HT-29 (cell line): ENCODE data around the gene JARID2. TPM values are rescaled to one million over a fixed set of nuclear protein-coding genes. Genes with fewer than 3 reads are reported as not detected.

ENCODE experiments used
- DNase-seq: peaks from one replicate; pipeline ENCODE4 v3.0.0-alpha.2; 2015; ENCODE audit warnings: low spot score
- total RNA-seq: library from RNA; depleted of rRNA; stranded (reverse); fragments of >200 nt; shearing (Covaris generic); gene quantifications from 2 replicates; pipeline ENCODE4 v1.2.3, GENCODE V29; 2014

The JARID2 gene
- total RNA-seq, 1 experiment from 2014 or later = 6.7 TPM

DNA sequence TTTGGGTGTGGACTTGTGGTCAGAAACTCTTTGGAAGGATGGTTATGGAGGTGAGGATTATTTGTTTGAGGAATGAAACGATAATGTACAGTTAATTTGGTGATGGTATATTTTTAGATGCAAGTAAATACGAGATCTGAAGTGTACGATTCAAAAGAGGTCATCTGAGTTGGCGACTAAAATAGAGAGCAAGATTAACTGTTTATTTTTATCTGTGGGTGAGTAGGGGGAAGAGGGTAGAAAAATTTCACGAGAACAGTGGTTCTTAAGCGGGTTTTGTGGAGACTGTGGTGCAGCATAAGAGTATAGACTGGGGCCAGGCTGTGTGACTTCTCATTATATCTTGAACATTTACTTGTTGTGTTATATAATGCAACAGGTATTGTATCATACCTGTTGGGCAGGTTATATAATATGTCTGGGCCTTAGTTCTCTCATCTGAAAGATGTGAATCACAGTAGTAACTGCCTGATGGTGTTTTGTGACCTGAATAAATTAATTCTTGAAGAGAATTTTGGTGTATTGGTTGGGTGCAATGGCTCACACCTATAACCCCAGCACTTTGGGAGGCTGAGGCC is 171.2 kb downstream of the JARID2 start:
- no peak for DNase-seq

DNA sequence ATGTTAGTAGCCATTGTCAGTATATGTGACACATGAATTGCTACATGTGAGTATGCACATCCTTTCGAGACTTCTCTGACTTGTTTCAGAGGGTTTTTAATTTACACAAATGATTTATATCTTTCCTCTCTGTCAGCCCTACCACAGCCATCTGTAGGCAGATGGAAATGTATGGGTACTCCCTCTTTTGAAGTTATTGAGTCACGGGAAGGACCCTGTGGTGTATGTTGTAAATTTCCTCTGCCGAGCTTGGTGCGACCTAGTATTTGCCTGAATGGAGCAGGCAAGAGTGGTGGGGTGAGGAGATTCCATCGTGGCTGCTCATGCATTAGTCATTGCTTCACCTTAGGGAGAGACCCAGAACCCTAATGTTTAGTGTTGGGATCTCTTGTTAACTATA is 171.9 kb downstream of the JARID2 start:
- no peak for DNase-seq

DNA sequence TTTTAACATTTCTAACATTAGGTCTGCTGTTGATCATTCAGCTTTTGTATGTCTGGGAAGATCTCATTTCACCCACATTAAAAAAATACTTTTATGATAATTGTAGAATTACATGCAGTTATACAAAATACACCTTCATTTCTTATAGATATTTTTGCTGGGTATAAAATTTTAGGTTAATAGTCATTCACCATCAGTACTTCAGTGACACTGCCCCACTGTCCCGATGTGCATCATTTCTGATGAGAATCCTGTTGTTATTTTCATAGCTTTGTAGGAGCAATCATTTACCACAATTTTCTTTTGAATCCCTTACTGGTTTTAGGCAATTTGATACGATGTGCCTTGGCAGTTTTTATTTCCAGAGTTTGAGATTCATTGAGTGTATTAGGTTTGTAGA is 173.6 kb downstream of the JARID2 start:
- no peak for DNase-seq

DNA sequence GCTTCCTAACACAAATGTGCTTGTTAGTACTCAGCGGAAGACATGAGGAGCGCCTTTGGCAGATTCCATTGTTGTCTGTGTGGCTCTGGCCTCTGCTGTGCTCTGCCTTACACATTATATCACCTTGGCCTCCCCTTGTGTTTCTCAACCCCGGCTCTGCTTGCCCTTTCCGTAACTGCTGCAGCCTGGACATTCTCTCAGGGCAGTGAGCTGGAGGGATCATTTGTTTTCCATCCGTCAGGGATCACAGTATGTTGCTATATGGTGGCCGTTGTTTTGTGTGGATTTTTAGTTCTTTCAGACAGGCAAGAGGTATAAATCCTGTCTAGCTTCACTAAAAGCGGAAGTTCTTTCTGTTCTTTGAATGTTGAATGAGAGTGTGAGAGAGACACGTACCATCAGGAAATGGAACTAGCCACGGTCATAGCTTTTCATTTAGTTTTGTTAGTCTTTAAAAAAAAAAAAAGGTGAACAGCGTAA is 175.1 kb downstream of the JARID2 start:
- DNase-seq = no peak

DNA sequence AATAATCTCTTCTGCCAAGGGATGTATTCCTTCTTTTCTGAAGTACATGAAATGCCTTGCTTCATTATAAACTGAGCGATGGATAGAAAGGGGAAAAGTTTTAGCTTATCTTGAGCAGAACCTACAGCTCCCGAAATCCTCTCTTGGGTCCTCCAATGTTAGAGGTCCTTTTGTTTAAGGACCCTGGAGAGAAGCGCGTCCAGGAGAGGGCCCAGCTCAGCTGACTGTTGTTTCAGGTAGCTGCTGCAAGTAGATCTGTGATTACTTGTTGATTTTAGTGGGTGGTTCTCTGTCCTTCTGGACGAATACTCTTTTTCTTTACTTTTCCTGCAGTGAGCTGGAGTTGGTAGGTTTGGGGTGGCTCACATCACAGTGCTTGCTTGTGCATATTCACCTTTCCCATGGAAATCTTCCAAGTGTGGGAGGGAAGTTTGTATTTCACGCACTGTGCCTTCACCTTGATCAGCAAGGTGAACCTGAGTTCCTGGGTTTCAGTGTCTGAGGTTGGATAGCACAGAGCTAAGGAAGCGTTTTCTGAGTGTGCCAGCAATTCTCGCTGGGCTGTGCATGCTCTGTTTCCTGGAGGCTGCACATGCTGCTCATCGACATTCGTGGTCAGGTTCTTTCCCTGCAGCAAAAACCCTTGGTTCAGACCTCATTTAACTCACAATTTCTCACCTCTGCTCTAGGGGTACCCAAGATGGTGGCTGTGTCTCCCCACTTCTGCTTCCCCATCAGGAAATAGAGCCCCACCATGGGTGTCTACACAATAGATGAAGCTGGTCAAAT is 176.3 kb downstream of the JARID2 start:
- peak; percentile 17 for DNase-seq

DNA sequence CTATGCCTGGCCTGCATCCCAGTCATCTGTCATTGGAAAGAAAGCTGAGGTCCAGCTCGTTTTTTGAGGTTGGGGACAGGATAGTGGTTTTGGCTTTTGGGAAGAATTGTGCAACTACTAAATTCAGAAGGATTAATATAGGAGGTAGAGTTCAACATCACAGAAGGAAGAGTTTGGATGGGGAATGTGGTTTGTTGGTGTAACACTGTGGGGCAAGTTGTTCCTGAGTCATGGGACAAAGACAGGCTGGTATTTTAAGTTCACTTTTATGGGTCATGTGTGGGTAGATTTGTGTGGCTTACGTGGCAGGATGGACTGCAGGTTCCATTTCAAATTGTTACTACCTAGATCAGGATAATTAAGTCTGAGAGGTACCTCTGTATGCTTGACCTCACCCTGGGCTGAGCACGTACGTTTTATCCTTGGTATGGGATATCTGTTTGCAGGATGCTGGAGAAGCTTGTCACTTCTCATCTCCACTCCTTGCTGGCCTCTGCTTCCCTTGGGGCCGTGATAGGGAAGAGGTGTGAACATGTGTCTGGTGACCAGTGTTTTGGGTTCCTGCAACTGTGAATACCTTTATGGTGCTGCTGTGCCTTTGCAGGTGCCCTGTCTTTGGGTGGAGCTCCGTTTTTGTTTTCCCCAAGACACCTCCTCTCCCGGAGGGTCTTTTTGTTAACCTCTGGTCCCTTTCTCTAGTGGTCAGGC is 177.6 kb downstream of the JARID2 start:
- no peak for DNase-seq

DNA sequence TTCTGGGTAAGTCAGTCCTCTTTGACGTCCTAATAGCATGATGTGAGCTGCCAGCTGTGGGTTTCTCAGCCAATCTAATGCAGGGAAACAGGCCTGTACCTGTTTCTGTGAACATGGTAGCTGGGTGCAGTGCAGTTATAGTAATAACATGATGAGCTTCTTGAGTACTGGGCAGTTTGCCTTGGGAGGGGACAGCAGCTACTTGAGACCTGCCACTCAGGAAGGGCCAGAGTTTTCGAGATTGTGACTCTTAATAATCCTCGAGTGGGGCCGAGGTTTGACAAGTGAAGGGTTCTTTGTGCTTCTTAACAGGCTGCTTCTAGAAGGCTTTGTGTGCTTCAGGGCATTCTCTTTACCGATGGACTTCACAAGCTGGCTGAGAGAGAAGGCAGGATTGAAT is 180.1 kb downstream of the JARID2 start:
- no peak for DNase-seq

DNA sequence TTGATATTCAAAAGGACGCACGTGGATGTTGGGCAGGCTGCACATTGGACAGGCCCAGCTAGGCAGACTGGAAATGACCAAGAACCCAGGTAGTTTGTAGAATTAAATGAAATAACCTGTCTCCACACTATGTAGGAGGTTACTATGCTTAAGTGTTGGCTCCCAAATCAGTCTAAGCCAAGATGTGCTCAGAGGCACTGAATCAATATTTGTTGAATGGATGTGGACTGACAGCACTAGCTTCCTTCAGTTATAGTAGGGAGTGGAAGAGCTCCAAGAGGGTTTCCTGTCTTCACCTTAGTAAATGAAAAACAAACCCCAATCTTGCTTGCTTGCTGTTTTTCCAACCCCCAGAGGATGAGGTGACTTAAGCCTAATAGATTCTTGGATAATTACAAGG is 180.5 kb downstream of the JARID2 start:
- no peak for DNase-seq

DNA sequence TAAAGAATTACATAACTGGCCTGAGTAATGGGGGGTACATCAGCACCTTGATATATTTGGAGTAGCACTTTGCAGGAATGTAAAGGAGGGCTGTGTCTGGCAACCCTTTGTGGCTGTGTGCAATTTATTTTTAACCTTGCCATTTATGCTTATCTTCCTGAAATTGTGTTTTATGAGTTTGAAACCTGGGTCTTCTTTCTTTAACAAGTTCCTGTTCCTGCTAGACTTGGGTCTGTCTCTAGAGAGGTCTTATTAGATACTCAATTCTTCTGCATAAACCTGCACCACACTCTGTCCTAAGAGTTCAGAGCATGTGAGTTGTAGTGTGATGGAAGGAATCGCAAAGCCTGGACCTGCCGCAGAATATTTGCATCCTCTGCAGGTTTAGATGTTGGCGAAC is 181.0 kb downstream of the JARID2 start:
- no peak for DNase-seq

DNA sequence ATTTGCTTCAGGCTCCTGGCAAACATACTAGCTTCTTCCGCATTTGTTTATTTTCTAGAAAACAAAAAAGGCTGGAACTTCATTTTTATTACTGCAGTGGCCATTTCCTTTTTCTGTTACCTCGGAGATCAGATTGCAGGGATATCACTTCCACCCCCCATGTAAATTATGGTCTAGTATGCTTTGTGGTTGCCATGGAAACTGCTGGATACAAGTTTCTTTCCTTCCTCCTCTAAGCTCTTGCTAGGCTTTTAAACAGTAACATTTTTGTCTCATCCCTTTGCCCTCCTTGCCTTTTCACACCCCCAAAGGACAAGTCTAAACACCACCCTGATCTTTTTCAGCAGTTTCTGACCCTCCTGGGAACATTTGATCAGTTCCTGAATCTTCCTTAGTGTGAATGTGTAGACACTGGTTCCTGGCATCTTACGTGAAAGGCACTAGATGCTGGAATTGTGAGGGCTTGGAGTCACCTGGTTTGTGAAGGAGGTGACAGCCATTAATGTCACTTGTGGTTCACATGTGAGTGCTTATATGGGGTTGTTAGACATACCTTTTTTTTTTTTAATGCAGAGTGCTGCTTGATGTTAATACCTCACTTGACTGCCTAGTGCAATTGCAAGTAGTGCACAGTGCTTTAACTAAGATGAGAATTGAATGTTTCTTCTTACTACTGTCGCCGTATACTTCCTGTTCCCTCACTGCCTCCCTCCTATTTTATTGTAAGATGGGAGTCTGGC is 181.6 kb downstream of the JARID2 start:
- DNase-seq = no peak

DNA sequence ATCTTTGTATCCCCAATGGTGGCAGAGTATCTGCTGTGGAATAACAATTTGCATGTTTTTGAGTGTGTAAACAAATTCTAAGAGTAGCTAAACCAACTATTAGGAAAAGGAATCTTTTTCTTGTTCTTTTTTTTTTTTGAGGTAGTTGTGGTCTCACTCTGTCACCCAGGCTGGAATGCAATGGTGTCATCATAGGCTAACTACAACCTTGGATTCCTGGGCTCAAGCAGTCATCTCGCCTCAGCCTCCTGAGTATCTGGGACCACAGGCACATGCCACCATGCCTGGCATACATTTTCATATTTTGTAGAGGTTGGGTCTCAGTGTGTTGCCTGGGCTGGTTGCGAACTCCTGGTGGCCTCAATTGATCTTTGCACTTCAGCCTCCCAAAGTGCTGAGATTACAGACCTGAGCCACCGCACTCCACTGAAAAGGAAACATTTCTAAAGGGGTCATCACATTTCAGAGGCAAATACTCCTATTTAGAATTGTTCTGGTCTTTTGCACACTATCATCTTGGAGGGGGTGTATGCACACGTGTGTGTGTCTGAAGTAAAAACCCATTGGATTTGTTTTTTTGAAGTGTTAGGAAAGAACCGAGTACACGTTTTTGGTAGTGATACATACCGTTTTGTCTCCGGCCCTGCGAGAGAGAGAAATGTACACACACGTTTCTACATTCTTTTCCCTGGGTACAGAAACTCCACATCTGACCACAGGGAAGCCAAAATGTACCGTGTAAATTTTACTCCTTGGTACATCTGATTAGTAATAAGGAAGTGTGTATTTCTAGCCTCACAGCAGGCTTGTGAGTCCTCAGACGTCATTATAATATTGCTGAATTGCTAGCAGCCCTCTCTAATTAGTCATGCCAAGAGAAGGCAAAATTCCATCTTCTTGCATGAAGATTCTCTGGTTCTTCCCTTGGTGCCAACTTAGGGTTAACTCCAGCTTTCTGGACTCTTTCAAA is 183.6 kb downstream of the JARID2 start:
- DNase-seq = no peak

DNA sequence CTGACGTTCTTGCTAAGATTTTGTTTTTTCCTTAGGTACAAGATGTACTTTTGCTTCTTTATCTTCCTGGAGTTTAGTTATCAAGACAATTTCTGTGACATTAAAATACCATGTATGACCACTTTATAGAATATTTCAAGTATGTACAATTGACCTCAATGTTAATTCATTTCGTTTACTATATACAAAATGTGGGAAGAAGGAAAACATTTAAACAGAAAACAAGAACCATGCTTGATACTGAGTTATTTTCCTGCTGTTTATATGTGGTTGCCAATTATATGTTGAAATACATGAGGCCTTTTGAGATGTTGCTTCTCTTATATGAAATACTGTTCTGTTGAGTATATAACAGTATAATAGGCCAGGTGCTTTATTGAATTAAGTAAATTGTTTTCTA is 184.3 kb downstream of the JARID2 start:
- no peak for DNase-seq

DNA sequence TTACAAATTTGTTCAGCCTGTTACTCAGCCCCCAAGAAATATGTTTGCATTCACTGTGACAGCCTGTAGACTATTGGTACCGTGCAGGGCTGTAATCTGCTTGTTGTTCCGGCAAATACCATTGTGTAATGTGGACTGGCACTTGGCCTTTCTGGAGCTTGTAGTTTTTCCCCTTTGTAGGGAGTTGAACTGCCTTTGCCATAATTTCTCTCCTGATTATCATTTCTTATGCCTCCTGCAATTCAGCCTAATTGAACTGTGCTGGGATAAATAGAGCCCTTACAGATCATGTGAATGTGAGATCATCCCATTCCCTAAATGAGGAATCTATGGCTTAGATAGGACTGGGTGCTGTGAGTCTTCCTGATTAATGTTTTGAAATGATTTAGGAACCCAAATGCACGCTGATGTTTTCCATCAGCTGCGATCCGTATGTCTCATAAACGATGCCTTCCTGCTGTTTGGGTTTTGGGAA is 185.1 kb downstream of the JARID2 start:
- DNase-seq = no peak

DNA sequence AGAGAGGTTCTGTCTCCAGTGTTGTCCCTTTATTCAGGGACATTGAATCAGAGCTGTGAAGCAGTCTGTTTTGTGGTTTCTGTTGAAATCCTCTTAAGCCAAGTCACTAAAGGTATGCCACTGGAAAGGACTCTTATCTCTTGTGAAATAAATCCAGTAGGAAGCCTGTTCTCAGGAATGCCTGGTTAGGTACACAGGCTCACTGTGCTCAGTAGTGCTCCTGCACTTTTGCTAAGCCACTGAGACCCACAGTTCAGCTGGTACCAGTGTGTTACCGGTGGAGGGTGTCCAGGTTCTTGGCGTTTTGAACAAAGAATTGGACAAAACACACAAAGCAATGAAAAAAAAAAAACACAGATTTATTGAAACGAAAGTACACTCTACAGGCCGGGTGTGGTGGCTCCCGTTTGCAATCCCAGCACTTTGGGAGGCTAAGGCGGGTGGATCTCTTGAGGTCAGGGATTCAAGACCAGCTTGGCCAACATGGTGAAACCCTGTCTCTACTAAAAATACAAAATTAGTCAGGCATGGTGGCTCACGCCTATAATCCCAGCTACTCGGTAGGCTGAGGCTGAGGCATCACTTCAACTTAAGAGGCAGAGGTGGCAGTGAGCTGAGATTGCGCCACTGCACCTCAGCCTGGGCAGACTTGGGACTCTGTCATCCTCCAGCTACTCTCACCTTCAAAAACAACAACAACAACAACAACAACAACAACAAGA is 186.1 kb downstream of the JARID2 start:
- no peak for DNase-seq

DNA sequence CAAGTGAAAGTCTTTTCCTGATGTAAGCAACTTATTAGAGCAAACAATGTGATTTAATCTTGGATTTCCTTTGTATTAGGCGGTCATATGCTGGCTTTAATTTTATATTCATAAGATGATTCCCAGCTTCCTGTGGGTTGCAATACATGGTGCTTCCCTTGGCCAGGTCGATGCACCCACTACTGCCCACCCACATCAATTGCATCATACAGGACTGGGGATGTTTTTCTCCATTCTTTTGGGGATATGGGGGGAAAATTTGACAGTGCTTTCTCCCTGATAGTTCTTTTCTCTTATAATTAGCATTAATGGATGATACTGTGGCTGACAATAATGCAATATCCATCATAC is 187.6 kb downstream of the JARID2 start:
- DNase-seq = no peak

DNA sequence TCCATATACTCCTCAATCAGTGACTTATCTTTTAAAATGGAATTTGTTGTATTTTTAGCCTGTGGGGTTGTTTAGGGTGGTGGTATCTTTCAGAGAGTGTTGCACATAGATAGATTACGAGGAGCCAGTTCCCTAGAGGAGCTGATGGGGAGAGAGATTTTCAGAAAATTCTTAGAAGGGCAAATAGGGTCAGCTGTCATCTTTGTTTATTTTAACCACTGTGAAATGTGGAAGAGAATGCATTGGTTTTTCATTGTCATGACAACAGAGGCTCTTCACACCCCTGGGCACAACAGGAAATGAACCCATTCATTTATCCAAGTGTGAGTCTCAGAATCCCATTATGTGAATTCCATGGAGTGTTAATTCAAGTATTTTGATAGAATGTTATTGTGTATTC is 188.4 kb downstream of the JARID2 start:
- no peak for DNase-seq

DNA sequence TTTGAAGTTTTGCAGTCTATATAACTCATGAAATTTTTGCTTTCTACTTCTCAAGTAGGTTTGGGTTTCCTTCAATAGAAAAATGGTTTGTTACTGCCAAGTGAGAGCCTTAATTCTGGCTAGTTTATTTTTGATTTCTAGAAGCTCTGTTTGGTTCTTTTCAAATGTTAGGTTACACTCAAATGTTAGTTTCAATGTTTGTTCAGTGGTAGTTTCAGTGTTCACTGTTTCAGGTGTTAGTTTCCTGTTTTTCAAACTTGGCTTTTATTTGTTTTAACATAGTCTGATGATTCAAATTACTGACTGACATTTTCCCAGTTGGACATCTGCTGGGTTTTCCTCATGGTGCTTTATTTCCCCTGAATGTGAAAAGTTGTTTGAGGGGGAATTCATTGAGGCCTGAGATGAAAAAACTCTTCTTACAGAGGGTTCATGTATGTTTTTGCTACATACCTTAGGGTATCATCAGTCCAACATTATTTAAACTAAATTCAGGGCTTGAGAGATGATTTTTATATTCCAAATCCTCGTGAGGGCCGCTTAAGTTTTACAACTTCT is 189.0 kb downstream of the JARID2 start:
- no peak for DNase-seq

DNA sequence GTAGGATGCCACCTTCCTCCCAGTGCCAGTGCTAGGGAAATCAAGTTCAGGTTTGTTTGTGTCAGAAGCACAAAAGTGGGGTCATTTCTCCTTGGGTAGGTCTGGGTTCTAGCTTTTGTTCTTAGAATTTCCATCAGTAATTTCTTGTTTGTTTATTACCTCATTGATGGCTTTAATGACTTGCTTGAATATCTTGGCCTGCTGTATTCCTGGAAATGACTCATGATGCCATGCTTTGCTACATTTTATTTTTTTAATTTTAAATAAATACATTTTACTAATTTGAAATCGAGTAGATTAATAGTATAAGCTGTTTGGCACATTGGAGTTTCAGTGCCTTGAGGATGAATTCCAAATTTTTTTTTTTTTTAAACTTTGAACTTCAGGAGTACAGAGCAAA is 189.6 kb downstream of the JARID2 start:
- no peak for DNase-seq

DNA sequence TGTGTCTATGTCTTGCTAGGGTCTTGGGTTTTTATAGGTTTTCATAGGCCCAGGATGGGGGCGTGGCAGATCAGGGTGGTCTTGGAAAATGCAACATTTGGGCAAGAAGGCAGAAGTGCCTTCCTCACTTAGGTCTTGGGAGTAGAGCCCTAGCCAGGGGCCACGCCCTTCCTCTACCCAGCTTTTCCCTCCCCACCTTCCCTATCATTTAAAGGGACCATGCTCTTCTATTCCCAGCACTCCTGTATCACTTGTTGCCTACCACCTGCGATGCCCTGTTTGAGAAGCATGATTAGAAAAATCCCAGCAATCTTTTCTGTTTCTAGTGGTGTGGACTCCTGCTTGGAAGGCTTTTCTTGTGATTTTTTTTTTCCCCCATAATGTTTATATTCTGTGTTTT is 190.6 kb downstream of the JARID2 start:
- no peak for DNase-seq

DNA sequence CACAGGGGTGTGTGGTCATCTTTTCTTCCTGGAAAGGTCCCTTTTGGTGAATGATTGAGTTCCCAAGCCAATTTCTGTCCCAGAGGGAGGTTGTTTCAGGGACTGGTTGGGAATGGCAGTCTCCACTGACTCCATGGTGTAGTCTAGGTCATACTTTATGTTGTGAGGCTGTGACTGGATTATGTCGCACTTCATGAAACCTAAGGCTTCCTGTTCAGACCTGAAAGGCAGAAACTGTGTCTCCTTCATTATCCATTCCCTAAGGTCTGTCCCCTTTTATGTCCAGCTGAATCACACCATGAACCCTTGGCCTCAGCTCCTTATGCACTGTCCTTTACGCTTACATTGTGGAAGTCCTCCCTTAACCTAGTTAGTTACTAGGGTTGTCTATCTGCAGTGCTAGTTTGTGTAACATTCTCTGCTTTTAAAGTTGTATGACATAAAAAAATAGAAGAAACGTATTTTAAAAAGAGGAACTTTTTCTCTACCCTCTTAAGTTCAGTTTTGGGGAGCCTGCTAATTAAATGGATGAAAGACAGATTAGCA is 191.3 kb downstream of the JARID2 start:
- no peak for DNase-seq
